Heart left ventricle (tissue), 16 donors: ENCODE measurements around the gene SYNE4. TPM values are rescaled to one million over a fixed set of nuclear protein-coding genes. Genes with fewer than 3 reads are reported as not detected.

Experiments
- ATAC-seq, 4 donors: fragments of 200-7000 bp; cut with Tn5 transposase; one replicate each; pipeline ENCODE4 v1.9.1; 2020 to 2022; ENCODE audit warnings: moderate library complexity in 4 of 4, mild to moderate bottlenecking in 3 of 4, moderate number of reproducible peaks in 1 of 4
- DNase-seq, 5 donors: peaks; one replicate each; pipeline ENCODE4 v3.0.0-alpha.2; 2020
- H3K27ac ChIP-seq, 12 donors: fragments of 200-600 bp; sonication (generic) in 4 of 12; one replicate each; pipeline versions ENCODE4 v1.5.0 to v1.8.0; 2016 to 2022; ENCODE audit warnings: mild to moderate bottlenecking in 2 of 12
- H3K27me3 ChIP-seq, 9 donors: fragments of 200-600 bp; sonication (generic) in 2 of 9; one replicate each; pipeline versions ENCODE4 v1.5.1 to v1.8.0; 2016 to 2022; ENCODE audit warnings: mild to moderate bottlenecking in 3 of 9
- H3K36me3 ChIP-seq, 9 donors: fragments of 200-600 bp; sonication (generic) in 2 of 9; one replicate each; pipeline versions ENCODE4 v1.5.0 to v1.8.0; 2018 to 2022; ENCODE audit warnings: mild to moderate bottlenecking in 2 of 9
- H3K4me1 ChIP-seq, 12 donors: fragments of 200-600 bp; sonication (generic) in 4 of 12; one replicate each; pipeline versions ENCODE4 v1.5.0 to v1.8.0; 2016 to 2022; ENCODE audit warnings: mild to moderate bottlenecking in 3 of 12
- H3K4me3 ChIP-seq, 12 donors: fragments of 200-600 bp; sonication (generic) in 4 of 12; one replicate each; pipeline versions ENCODE4 v1.5.0 to v1.8.0; 2017 to 2022; ENCODE audit warnings: mild to moderate bottlenecking in 9 of 12, moderate library complexity in 4 of 12
- H3K9me3 ChIP-seq, 12 donors: fragments of 200-600 bp; sonication (generic) in 4 of 12; one replicate each; pipeline versions ENCODE4 v1.5.0 to v1.8.0; 2016 to 2022; ENCODE audit warnings: mild to moderate bottlenecking in 1 of 12
- POLR2A ChIP-seq, 2 donors: fragments of 450-650 bp; IDR thresholded peaks; one replicate each; pipeline ENCODE4 v1.6.1; 2017; ENCODE audit warnings: antibody characterized with exemption in 2 of 2, mild to moderate bottlenecking in 2 of 2, moderate library complexity in 2 of 2
- WGBS, 4 donors: extraction: QIAGEN DNeasy Blood & Tissue Kit in 2 of 4; methylation state at CpG; one replicate each; pipeline versions ENCODE4 v1.1.5 to v1.1.7; 2013 to 2018; 5-methylcytosine and 5-hydroxymethylcytosine counted together
- intact Hi-C, 10 donors: fragments of 100-400 bp; cut with DNase I; formaldehyde crosslinking; loops; one replicate each; pipeline versions ENCODE4 v1.11.1 to v1.14.2; 2022
- polyA plus RNA-seq, 2 donors: library from polyadenylated mRNA; stranded (reverse); fragments of 200-250 nt; gene quantifications; one replicate each; pipeline ENCODE4 v1.2.3, GENCODE V29; 2013
- total RNA-seq, 9 donors: library from RNA; depleted of rRNA in 2 of 9; stranded (reverse); fragments of >200 nt in 2 of 9; fragmentation: NEBNext Ultra II Directional in 3 of 9; extraction: Animal tissue kit (Norgen Biotek cat#: 25700) in 3 of 9; gene quantifications; one replicate each; pipeline versions ENCODE4 v1.1.0 to v1.2.4, GENCODE V29; 2016 to 2023
- TF ChIP-seq, protein P1 (sequence below), 12 donors: fragments of 200-600 bp; sonication (generic) in 4 of 12; IDR thresholded peaks; one replicate each; pipeline versions ENCODE4 v1.5.0 to v1.8.0; 2018 to 2022; ENCODE audit warnings: antibody characterized with exemption in 12 of 12, mild to moderate bottlenecking in 5 of 12
- donor health status: ischemic (EF 13 %, LVEDD 7.1; RV severe dilation, severe dysfunction).
- donor health status: healthy with polysubstance abuse.
- donor health status: DM: no; HTN: yes; CAD: no.
- donor health status: DM: no; HTN: no; CAD: no.
- donor health status: ischemic (EF 25% LVEDD 6.9; RV normal size, moderate dysfunction).
- donor health status: ischemic (EF 25% LVEDD 5.7; RV mildly dilated, moderate dysfunction).
- donor health status: healthy.
- donor health status: DM: yes; HTN: yes; CAD: no.
- donor health status: ischemic (EF 35%, LVEDD 5.7; RV mildly dilated, moderate dysfunction).
- donor health status: nonischemic (EF 11% LVEDD 7.7; RV severe dilation, severe dysfunction).
- donor health status: DM: yes; HTN: yes; CAD: no.
- donor health status: PGD.
- donor health status: ischemic (EF 29% LVEDD 5.4; RV normal size, mild dysfunction).
- donor health status: nonischemic (EF 23%, LVEDD 6.1; RV moderate dilation, normal function).

The SYNE4 gene
- total and polyA plus RNA-seq, 11 donors: 0.12 to 0.50 (median 0.17) TPM; not detected in 4

- TF ChIP-seq, protein P1, sequence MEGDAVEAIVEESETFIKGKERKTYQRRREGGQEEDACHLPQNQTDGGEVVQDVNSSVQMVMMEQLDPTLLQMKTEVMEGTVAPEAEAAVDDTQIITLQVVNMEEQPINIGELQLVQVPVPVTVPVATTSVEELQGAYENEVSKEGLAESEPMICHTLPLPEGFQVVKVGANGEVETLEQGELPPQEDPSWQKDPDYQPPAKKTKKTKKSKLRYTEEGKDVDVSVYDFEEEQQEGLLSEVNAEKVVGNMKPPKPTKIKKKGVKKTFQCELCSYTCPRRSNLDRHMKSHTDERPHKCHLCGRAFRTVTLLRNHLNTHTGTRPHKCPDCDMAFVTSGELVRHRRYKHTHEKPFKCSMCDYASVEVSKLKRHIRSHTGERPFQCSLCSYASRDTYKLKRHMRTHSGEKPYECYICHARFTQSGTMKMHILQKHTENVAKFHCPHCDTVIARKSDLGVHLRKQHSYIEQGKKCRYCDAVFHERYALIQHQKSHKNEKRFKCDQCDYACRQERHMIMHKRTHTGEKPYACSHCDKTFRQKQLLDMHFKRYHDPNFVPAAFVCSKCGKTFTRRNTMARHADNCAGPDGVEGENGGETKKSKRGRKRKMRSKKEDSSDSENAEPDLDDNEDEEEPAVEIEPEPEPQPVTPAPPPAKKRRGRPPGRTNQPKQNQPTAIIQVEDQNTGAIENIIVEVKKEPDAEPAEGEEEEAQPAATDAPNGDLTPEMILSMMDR (IDR thresholded peaks at IDR 0.05): no peak
- TF ChIP-seq POLR2A (IDR thresholded peaks at IDR 0.05): no peak
These were observed 18.5 kb downstream of the SYNE4 start for GRCh38 chr19:35990156-35990555.

GRCh38 chr19:35988824-35989223, 19.8 kb downstream of the SYNE4 start:
- Histone ChIP-seq H3K36me3 (no peaks in the 10 kb centered on the region), H3K27ac (no peak overlapping the region), H3K4me3 (no peak overlapping the region), H3K4me1 (peaks cover 0 to 8% (median under 1%) of the 10 kb centered on the region in 12 donors), H3K9me3 (peaks cover 0 to 7% (median 0%) of the 10 kb centered on the region in 12 donors), H3K27me3 (peaks cover 7 to 45% (median 21%) of the 10 kb centered on the region in 9 donors)
- TF ChIP-seq, protein P1 (IDR thresholded peaks at IDR 0.05): no peak
- TF ChIP-seq POLR2A (IDR thresholded peaks at IDR 0.05): no peak
- ATAC-seq (no peak), DNase-seq (no peak)
- 87 to 95% (median 93%) methylated on average over 3 of the region's 3 CpGs for WGBS, 4 donors
- intact Hi-C loops: no loop called here

More at GRCh38 chr19:35990156-35990555, 18.5 kb downstream of the SYNE4 start:
- Histone ChIP-seq H3K36me3 (no peaks in the 10 kb centered on the region), H3K4me3 (no peak overlapping the region), H3K27me3 (peaks cover 7 to 35% (median 21%) of the 10 kb centered on the region in 9 donors), H3K4me1 (peaks cover 0 to 16% (median 6%) of the 10 kb centered on the region in 12 donors), H3K27ac (no peak overlapping the region), H3K9me3 (peaks cover 0 to 7% (median 0%) of the 10 kb centered on the region in 12 donors)
- ATAC-seq (no peak), DNase-seq (no peak)
- 83 to 91% (median 88%) methylated on average over 4 of the region's 4 CpGs for WGBS, 4 donors
- intact Hi-C loops: loop anchor here in 2 of 10 donors (5.0 to 10.0 kb wide), 2 partner anchors 122 to 125 kb away; partner anchors contain the start of genes OVOL3 (in 2 of the 2), POLR2I (in 2 of the 2) and TBCB (in 1 of the 2)

- peaks cover 0 to 8% (median 0%) of the 10 kb centered on the region in 12 donors for H3K4me1 ChIP-seq
- TF ChIP-seq, protein P1 (IDR thresholded peaks at IDR 0.05): no peak
- no peak for TF ChIP-seq POLR2A (IDR thresholded peaks at IDR 0.05)
- no peak for DNase-seq
- 32 to 41% (median 36%) methylated on average over 8 of the region's 8 CpGs for WGBS, 4 donors
- no peaks in the 10 kb centered on the region for H3K36me3 ChIP-seq
- ATAC-seq: no peak
- H3K27ac ChIP-seq: no peak overlapping the region
- intact Hi-C loops: no loop called here
- H3K9me3 ChIP-seq: peaks cover 0 to 7% (median 0%) of the 10 kb centered on the region in 12 donors
- peak overlapping the region in 9 of 12 donors; percentile 14 to 52 (median 33) for H3K4me3 ChIP-seq
- H3K27me3 ChIP-seq: peaks cover 7 to 48% (median 21%) of the 10 kb centered on the region in 9 donors
These were observed 21.1 kb downstream of the SYNE4 start for GRCh38 chr19:35987571-35987896.

GRCh38 chr19:35986664-35987570, 21.7 kb downstream of the SYNE4 start:
- 8 to 12% (median 9%) methylated on average over 38 to 54 of the region's 54 CpGs for WGBS, 4 donors
- Histone ChIP-seq H3K4me3 (peak overlapping the region in 9 of 12 donors; percentile 14 to 52 (median 33)), H3K9me3 (peaks cover 0 to 7% (median 0%) of the 10 kb centered on the region in 12 donors), H3K36me3 (no peaks in the 10 kb centered on the region), H3K27ac (no peak overlapping the region), H3K27me3 (peaks cover 7 to 48% (median 21%) of the 10 kb centered on the region in 9 donors), H3K4me1 (peaks cover 0 to 8% (median 0%) of the 10 kb centered on the region in 12 donors)
- DNase-seq (peak in 3 of 5 donors; percentile 25 to 50 (median 34)), ATAC-seq (peak in 3 of 4 donors; percentile 49 to 54 (median 49))
- intact Hi-C loops: no loop called here
- TF ChIP-seq, protein P1 (IDR thresholded peaks at IDR 0.05): no peak
- no peak for TF ChIP-seq POLR2A (IDR thresholded peaks at IDR 0.05)
